Mesodermal cell (in vitro differentiated cells): ENCODE results near the gene GRIA4.
"Not testable (repeated sequence)": the region's sequence is repeated elsewhere in the genome, so short reads cannot be mapped to it uniquely, and the experiment has no call there.

Experiments used
- H3K27ac ChIP-seq: 2 replicates; pipeline ENCODE4 v1.7.0; 2013; ENCODE audit warnings: mild to moderate bottlenecking, low read depth, low read length, moderate library complexity; ENCODE audit not compliant: severe bottlenecking
- H3K36me3 ChIP-seq: 2 replicates; pipeline ENCODE4 v1.7.1; 2013; ENCODE audit warnings: mild to moderate bottlenecking, low read length, moderate library complexity; ENCODE audit not compliant: control insufficient read depth, insufficient read depth
- H3K4me1 ChIP-seq: one replicate; pipeline ENCODE4 v1.7.1; 2013; ENCODE audit warnings: mild to moderate bottlenecking, low read length; ENCODE audit not compliant: insufficient read depth, control insufficient read depth, poor library complexity, severe bottlenecking
- H3K4me3 ChIP-seq: 2 replicates; pipeline ENCODE4 v1.7.0; 2013; ENCODE audit warnings: low read length, control low read depth, mild to moderate bottlenecking; ENCODE audit not compliant: insufficient read depth, poor library complexity, severe bottlenecking; ENCODE audit errors: extremely low read depth
- H3K9me3 ChIP-seq: 2 replicates; pipeline ENCODE4 v1.7.1; 2013; ENCODE audit warnings: mild to moderate bottlenecking, low read length, moderate library complexity; ENCODE audit not compliant: control insufficient read depth
- WGBS, 2 experiments: methylation state at CpG; one replicate each; pipeline ENCODE4 v1.1.5; 2013; ENCODE audit warnings: missing lambda C conversion rate in 2 of 2; ENCODE audit not compliant: insufficient coverage in 2 of 2; 5-methylcytosine and 5-hydroxymethylcytosine counted together

The GRIA4 gene

GRCh38 chr11:105857728-105858127 lies 247.9 kb downstream of the GRIA4 start:
- no peaks in the 10 kb centered on the region for H3K36me3 ChIP-seq
- no peaks in the 10 kb centered on the region for H3K4me1 ChIP-seq
- no peak overlapping the region for H3K4me3 ChIP-seq
- no peaks in the 10 kb centered on the region for H3K9me3 ChIP-seq
- H3K27ac ChIP-seq, result no peak overlapping the region

GRCh38 chr11:105858841-105859240 lies 249.0 kb downstream of the GRIA4 start:
- no peaks in the 10 kb centered on the region for H3K4me1 ChIP-seq
- H3K4me3 ChIP-seq, result no peak overlapping the region
- H3K27ac ChIP-seq, result no peak overlapping the region
- H3K36me3 ChIP-seq, result no peaks in the 10 kb centered on the region
- H3K9me3 ChIP-seq, result no peaks in the 10 kb centered on the region

DNA sequence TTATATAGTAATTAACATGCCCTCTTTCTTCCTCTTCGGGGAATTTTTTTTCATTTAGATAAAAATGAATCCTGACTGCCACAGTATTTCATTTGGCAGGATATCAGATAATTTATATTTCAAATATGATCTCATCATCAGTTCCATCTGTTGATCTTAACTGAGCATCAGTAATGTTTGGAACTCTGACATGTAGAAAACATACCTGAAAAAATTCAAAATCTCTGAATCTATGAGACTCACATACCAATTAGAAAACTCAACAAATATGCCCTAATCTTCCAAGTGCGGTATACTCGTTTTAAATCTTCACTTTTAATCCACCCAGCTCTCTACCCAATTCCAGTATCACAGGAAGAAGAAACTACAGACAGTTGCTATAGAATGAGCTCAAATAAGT lies 250.2 kb downstream of the GRIA4 start:
- no peaks in the 10 kb centered on the region for H3K9me3 ChIP-seq
- H3K36me3 ChIP-seq, result no peaks in the 10 kb centered on the region
- no CpG with 5 or more reads among the region's 3 CpGs for WGBS, 2 experiments
- H3K4me1 ChIP-seq, result no peaks in the 10 kb centered on the region
- H3K27ac ChIP-seq, result no peak overlapping the region
- H3K4me3 ChIP-seq, result no peak overlapping the region

GRCh38 chr11:105861225-105861624 lies 251.4 kb downstream of the GRIA4 start:
- no peaks in the 10 kb centered on the region for H3K36me3 ChIP-seq
- no CpG with 5 or more reads among the region's 2 CpGs for WGBS, 2 experiments
- no peak overlapping the region for H3K27ac ChIP-seq
- no peaks in the 10 kb centered on the region for H3K9me3 ChIP-seq
- H3K4me3 ChIP-seq, result no peak overlapping the region
- H3K4me1 ChIP-seq, result no peaks in the 10 kb centered on the region

DNA sequence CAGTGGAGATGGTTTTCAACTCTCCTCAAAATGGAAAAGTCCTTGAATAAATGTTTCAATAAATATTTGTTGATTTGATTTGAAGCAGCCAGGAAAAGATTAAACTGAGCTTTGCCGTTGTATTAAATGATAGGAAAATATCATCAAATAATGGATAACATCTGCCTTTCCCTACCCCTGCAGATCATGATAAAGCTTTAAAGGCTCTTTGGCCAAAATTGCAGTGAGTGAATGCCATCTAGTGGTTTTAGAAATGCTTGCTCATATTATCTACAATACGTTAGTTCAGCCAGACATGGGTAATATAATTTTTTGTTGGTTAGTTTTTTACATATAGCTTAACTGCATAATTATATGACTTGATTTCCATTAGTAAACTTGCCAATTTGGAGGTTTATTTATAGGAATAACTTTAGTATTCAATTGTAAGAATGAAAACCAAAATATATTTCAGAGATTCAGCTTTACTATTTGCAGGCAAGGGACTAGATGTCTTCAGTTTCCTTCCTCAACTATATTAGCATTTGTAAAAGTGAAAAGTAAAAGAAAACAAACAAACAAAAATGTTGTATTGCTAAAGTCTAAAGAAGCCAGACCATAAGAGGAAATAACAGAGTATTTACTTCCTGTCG lies 253.0 kb downstream of the GRIA4 start:
- Histone ChIP-seq H3K36me3 (no peaks in the 10 kb centered on the region), H3K4me1 (no peaks in the 10 kb centered on the region), H3K4me3 (no peak overlapping the region), H3K27ac (no peak overlapping the region), H3K9me3 (no peaks in the 10 kb centered on the region)
- no CpG with 5 or more reads among the region's 3 CpGs for WGBS, 2 experiments

GRCh38 chr11:105863523-105863922 lies 253.7 kb downstream of the GRIA4 start:
- Histone ChIP-seq H3K27ac (no peak overlapping the region), H3K36me3 (no peaks in the 10 kb centered on the region), H3K9me3 (no peaks in the 10 kb centered on the region), H3K4me3 (no peak overlapping the region), H3K4me1 (no peaks in the 10 kb centered on the region)
- whole genome bisulfite sequencing, 2 experiments, result 17% methylated on average over 1 of the region's 3 CpGs; no CpG with 5 or more reads in 1 of the 2 experiments

DNA sequence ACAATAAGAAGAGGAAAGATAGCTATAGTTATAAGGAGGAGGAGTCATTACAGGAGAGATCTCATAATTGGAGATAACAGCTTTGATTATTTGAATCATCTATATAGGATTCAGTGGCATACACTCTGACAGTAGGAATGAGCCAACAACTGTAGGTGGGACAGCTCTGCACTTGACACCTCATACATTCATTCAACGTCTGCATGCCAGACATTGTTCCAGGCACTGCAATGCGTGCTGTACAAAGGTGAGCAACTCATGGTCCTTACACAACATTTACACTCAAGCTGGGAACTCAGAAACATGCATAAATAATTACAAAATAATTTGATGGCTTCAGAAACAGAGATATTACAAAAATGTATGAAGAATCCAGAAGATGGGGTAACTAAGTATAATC lies 257.9 kb downstream of the GRIA4 start:
- Histone ChIP-seq H3K36me3 (no peaks in the 10 kb centered on the region), H3K27ac (no peak overlapping the region), H3K4me3 (no peak overlapping the region), H3K4me1 (no peaks in the 10 kb centered on the region), H3K9me3 (no peaks in the 10 kb centered on the region)
- 63 to 67% methylated on average over 1 of the region's 2 CpGs for WGBS, 2 experiments

- Histone ChIP-seq H3K9me3 (no peaks in the 10 kb centered on the region), H3K36me3 (no peaks in the 10 kb centered on the region), H3K4me1 (no peaks in the 10 kb centered on the region), H3K27ac (no peak overlapping the region), H3K4me3 (no peak overlapping the region)
- 67% methylated on average over 1 of the region's 4 CpGs; no CpG with 5 or more reads in 1 of the 2 experiments for WGBS, 2 experiments
Observed at GRCh38 chr11:105868762-105869285, 259.0 kb downstream of the GRIA4 start.

DNA sequence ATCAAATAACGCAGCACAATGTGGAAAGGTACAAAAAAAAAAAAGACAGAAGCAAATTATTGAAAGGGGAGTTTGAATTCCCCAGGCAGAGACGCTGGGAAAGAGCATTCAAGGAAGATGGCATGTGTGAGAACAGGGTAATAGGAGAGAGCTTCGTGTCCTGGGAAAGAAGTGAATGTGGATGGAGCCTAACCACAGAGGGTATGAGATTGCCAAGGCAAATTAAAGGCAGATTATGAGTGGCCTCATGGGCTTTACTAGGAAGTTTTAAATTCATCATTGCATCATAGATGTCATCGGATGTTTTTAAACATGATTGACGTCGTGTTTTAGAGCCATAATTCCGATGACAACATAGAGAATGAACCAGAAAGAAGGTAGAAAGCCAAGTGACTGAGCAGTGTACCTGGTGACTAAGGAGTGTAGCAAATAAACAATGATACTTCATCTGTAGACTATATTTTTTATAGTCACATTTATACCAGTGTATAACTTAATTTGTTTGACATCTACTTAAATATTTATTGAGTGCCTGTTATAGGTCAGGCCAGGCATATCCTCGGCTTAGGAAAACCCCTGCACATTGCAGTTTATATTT lies 260.7 kb downstream of the GRIA4 start:
- no peaks in the 10 kb centered on the region for H3K36me3 ChIP-seq
- no peaks in the 10 kb centered on the region for H3K4me1 ChIP-seq
- H3K9me3 ChIP-seq, result no peaks in the 10 kb centered on the region
- 85 to 93% methylated on average over 7 of the region's 8 CpGs for WGBS, 2 experiments
- no peak overlapping the region for H3K4me3 ChIP-seq
- no peak overlapping the region for H3K27ac ChIP-seq

- Histone ChIP-seq H3K4me3 (no peak overlapping the region), H3K27ac (no peak overlapping the region), H3K4me1 (no peaks in the 10 kb centered on the region), H3K36me3 (no peaks in the 10 kb centered on the region), H3K9me3 (no peaks in the 10 kb centered on the region)
- whole genome bisulfite sequencing, 2 experiments, result 100% methylated on average over 1 of the region's 3 CpGs; no CpG with 5 or more reads in 1 of the 2 experiments
Observed at GRCh38 chr11:105878510-105878909, 268.6 kb downstream of the GRIA4 start.

DNA sequence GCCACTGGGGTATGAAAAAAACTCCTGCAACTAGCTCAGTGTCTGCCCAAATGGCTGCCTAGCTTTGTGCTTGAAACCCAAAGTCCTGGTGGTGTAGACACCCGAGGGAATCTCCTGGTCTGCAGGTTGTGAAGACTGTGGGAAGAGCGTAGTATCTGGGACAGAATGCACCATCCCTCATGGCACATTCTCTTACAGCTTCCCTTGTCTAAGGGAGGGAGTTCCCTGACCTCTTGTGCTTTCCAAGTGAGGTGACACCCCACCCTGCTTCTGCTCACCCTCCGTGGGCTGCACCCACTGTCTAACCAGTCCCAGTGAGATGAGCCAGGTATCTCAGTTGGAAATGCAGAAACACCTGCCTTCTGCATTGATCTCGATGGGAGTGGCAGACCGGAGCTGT lies 269.1 kb downstream of the GRIA4 start:
- H3K36me3 ChIP-seq, H3K4me3 ChIP-seq, H3K4me1 ChIP-seq, H3K27ac ChIP-seq, H3K9me3 ChIP-seq: not testable (repeated sequence)
- 86 to 92% methylated on average over 2 to 4 of the region's 5 CpGs for WGBS, 2 experiments
